ENCODE data around the gene NT5DC1.

The NT5DC1 gene

GRCh38 chr6:116267836-116268588, 167.4 kb downstream of the NT5DC1 start:
- no peak for DNase-seq (ENCODE audit: low read depth)
- no peak for TF ChIP-seq CTCF (conservative IDR thresholded peaks at IDR 0.05; ENCODE audit: low read length)
- H3K4me3 ChIP-seq (ENCODE audit: low read length): no peak overlapping the region

GRCh38 chr6:116268589-116269293, 168.1 kb downstream of the NT5DC1 start:
- DNase-seq (ENCODE audit: low read depth): peak; percentile 82
- peak; percentile 99 for TF ChIP-seq CTCF (conservative IDR thresholded peaks at IDR 0.05; ENCODE audit: low read length)
- no peak overlapping the region for H3K4me3 ChIP-seq (ENCODE audit: low read length)

- H3K4me3 ChIP-seq (ENCODE audit: low read length): no peak overlapping the region
- no peak for TF ChIP-seq CTCF (conservative IDR thresholded peaks at IDR 0.05; ENCODE audit: low read length)
- DNase-seq (ENCODE audit: low read depth): no peak
Observed at GRCh38 chr6:116271149-116271708, 170.6 kb downstream of the NT5DC1 start.

GRCh38 chr6:116277124-116277523, 176.5 kb downstream of the NT5DC1 start:
- DNase-seq (ENCODE audit: low read depth): no peak
- peak overlapping the region; percentile 58 for H3K4me3 ChIP-seq (ENCODE audit: low read length)

DNA sequence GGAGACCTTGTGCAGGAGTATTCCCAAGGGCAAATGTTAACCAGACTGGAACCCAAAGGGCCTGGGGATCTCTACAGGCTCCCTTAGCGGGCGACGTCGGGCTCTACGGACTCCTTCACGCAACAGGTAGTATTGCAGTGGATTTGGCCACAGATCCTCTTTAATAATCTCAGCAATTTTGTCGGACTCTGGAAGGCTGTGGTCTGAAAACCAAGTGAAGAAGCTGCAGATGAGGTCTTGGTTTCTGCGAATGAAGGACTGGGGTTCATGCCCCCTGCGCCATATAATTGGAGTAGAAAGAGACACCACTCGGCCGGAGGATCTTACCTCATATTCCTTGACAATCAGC, 177.8 kb downstream of the NT5DC1 start:
- no peak for TF ChIP-seq CTCF (conservative IDR thresholded peaks at IDR 0.05; ENCODE audit: low read length)
- DNase-seq (ENCODE audit: low read depth): no peak
- peak overlapping the region; percentile 87 for H3K4me3 ChIP-seq (ENCODE audit: low read length)

More at GRCh38 chr6:116277124-116277523, 176.5 kb downstream of the NT5DC1 start:
- TF ChIP-seq CTCF (conservative IDR thresholded peaks at IDR 0.05; ENCODE audit: low read length): no peak

DNA sequence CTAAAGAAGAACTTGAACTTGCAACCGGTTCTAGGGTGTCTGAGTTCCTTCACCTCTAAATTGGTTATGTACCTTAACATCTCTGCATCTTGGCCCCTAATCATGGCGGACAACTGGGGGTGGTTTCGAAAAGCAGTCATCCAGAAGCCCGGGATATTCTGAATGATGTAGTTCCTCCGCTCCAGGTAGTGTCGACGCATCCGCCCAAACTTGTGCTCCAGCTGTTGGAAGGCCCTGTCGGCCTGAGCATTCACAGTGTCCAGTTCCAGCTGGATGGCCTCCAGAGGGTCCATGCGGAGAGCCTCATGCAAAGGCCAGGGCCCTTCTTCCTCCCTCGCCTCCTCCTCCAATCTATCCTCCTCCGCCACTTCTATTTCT, 178.2 kb downstream of the NT5DC1 start:
- peak overlapping the region; percentile 87 for H3K4me3 ChIP-seq (ENCODE audit: low read length)
- no peak for DNase-seq (ENCODE audit: low read depth)
- TF ChIP-seq CTCF (conservative IDR thresholded peaks at IDR 0.05; ENCODE audit: low read length): no peak

Data from AG10803 (cell line).